ENCODE data around the gene ZNF184. TPM values are rescaled to one million over a fixed set of nuclear protein-coding genes. Genes with fewer than 3 reads are reported as not detected.

Gene ZNF184
- total RNA-seq (2022; extraction: Qiagen RNA extraction; ENCODE audit: low read depth): 2.5 to 2.8 TPM (median 2.6 TPM) in 5 replicates

GRCh38 chr6:27472617-27473400 is at the start of gene ZNF184:
Gene ZNF184 (minus strand): TSS chr6:27473105. CDS start chr6:27472294, 811 bp downstream.

Other genes starting within 250 kb of the ZNF184 start
- gene PRSS16, start 225.4 kb downstream of the ZNF184 start, total RNA-seq (2022; extraction: Qiagen RNA extraction; ENCODE audit: low read depth): 2.5 to 3.5 TPM (median 3.0 TPM) in 5 replicates
- not detected in 5 replicates for gene POM121L2, start 160.8 kb downstream of the ZNF184 start, total RNA-seq (2022; extraction: Qiagen RNA extraction; ENCODE audit: low read depth)
- gene ZNF391, start 84.3 kb downstream of the ZNF184 start, total RNA-seq (2022; extraction: Qiagen RNA extraction; ENCODE audit: low read depth): 0.21 to 0.32 TPM (median 0.25 TPM) in 5 replicates